ENCODE data around the gene AQP11.

The AQP11 gene

GRCh38 chr11:77557553-77557952 is 32.2 kb upstream of the AQP11 start:
- Histone ChIP-seq H3K27ac (no peak overlapping the region), H3K4me3 (no peak overlapping the region)
- DNase-seq (ENCODE audit: low spot score), result no peak
- TF ChIP-seq, protein P1, sequence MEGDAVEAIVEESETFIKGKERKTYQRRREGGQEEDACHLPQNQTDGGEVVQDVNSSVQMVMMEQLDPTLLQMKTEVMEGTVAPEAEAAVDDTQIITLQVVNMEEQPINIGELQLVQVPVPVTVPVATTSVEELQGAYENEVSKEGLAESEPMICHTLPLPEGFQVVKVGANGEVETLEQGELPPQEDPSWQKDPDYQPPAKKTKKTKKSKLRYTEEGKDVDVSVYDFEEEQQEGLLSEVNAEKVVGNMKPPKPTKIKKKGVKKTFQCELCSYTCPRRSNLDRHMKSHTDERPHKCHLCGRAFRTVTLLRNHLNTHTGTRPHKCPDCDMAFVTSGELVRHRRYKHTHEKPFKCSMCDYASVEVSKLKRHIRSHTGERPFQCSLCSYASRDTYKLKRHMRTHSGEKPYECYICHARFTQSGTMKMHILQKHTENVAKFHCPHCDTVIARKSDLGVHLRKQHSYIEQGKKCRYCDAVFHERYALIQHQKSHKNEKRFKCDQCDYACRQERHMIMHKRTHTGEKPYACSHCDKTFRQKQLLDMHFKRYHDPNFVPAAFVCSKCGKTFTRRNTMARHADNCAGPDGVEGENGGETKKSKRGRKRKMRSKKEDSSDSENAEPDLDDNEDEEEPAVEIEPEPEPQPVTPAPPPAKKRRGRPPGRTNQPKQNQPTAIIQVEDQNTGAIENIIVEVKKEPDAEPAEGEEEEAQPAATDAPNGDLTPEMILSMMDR (IDR thresholded peaks at IDR 0.05), result no peak

DNA sequence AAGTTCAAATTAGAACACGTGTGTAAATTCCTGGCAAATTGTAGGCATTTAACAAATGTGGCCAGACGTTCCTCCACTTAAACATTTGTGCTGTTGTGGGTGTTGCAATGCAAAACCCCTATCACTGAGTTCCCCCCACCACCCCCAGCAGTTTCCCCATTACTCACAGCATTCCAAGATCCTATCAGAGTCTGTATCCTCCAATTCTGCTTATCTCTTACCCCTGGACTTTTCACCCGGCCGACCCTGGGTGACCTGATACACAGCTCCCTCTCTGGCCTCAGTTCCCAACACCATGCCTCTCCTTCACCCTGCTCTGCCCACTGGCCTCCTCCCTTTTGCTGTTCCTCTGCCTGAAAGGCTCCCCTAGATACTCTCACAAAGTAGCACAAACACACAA is 31.4 kb upstream of the AQP11 start:
- no peak for DNase-seq (ENCODE audit: low spot score)
- H3K27ac ChIP-seq, result no peak overlapping the region
- TF ChIP-seq, protein P1 (IDR thresholded peaks at IDR 0.05), result no peak
- H3K4me3 ChIP-seq, result no peak overlapping the region

GRCh38 chr11:77559686-77560401 is 29.9 kb upstream of the AQP11 start:
- no peak for DNase-seq (ENCODE audit: low spot score)
- no peak overlapping the region for H3K4me3 ChIP-seq
- H3K27ac ChIP-seq, result no peak overlapping the region
- TF ChIP-seq, protein P1 (IDR thresholded peaks at IDR 0.05), result no peak

DNA sequence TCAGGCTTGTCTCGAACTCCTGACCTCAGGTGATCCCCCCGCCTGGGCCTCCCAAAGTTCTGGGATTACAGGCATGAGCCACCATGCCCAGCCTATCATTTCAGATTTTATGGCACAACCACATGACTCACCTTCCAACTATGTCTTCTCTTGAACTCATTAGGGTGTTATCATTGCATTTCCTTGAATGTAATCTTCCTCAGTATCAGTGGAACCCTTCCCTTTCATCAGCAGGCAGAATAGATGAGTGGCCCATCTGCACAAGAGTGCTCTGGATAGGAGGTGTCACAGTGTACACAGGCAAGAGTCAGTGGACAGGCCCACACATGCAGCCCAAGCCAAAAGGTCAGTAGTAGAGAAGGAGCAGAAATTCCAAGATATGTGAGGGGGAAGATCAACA is 29.1 kb upstream of the AQP11 start:
- TF ChIP-seq, protein P1 (IDR thresholded peaks at IDR 0.05), result no peak
- Histone ChIP-seq H3K4me3 (no peak overlapping the region), H3K27ac (no peak overlapping the region)
- no peak for DNase-seq (ENCODE audit: low spot score)

GRCh38 chr11:77561257-77561656 is 28.5 kb upstream of the AQP11 start:
- no peak overlapping the region for H3K27ac ChIP-seq
- DNase-seq (ENCODE audit: low spot score), result no peak
- H3K4me3 ChIP-seq, result no peak overlapping the region
- TF ChIP-seq, protein P1 (IDR thresholded peaks at IDR 0.05), result no peak

- no peak for DNase-seq (ENCODE audit: low spot score)
- TF ChIP-seq, protein P1 (IDR thresholded peaks at IDR 0.05), result no peak
- Histone ChIP-seq H3K27ac (no peak overlapping the region), H3K4me3 (no peak overlapping the region)
Observed at GRCh38 chr11:77568306-77568705, 21.4 kb upstream of the AQP11 start.

DNA sequence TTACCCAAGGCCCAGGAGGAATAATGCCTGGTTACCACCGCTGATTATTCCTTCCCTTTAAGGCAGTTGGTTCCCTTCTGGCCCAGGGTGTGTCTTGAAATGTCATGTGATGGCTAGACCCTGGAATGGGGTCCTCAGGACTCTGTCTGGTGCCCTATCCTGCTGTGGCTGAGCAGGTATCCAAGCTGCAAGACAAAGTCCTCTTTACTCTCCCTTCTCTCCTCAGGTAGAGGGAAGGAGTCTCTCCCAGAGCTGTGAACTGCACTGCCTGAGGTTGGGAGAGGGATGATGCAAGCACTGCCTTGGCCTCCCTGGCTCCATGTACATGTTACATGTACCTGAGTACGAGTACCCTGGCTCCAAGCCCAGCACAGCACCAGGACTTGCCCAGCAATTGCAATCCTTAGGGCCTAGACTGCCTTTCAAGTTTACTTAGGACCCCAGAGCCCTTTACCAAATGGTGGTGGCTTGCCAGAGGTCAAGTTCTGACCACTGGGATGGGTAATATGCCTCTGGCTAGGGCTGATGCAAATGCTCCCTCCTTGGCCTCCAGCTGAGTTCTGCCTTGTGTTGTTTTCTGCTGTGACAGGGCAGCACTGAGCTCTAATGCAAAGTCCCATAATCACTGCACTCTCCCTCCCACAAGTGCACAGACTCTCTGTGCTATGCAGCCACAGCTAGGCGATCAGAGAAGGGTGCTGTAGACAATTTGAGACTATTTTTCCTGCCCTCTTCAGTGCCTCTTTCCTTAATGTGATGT is 20.7 kb upstream of the AQP11 start:
- no peak for DNase-seq (ENCODE audit: low spot score)
- no peak overlapping the region for H3K4me3 ChIP-seq
- no peak overlapping the region for H3K27ac ChIP-seq
- TF ChIP-seq, protein P1 (IDR thresholded peaks at IDR 0.05), result no peak
